H9 (cell line): ENCODE measurements around the gene YJU2. TPM values are rescaled to one million over a fixed set of nuclear protein-coding genes. Genes with fewer than 3 reads are reported as not detected.
"Not testable (repeated sequence)": the region's sequence is repeated elsewhere in the genome, so short reads cannot be mapped to it uniquely, and the experiment has no call there.

ENCODE experiments used
- DNase-seq: peaks from one replicate; pipeline ENCODE4 v3.0.0-alpha.2; 2017
- H2AFZ ChIP-seq: one replicate; pipeline ENCODE4 v1.6.1; 2013; ENCODE audit warnings: mild to moderate bottlenecking, low read length, control low read depth, moderate library complexity
- H2AK5ac ChIP-seq: 2 replicates; pipeline ENCODE4 v1.6.1; 2013; ENCODE audit warnings: low read length, control low read depth, mixed read lengths; ENCODE audit not compliant: insufficient read length
- H2BK120ac ChIP-seq: one replicate; pipeline ENCODE4 v1.6.1; 2013; ENCODE audit warnings: low read depth, mild to moderate bottlenecking, low read length, control low read depth, inconsistent platforms; ENCODE audit not compliant: poor library complexity, severe bottlenecking
- H2BK12ac ChIP-seq: 2 replicates; pipeline ENCODE4 v1.6.1; 2013; ENCODE audit warnings: low read length, control low read depth, mixed read lengths, low read depth; ENCODE audit not compliant: insufficient read length
- H2BK15ac ChIP-seq: 2 replicates; pipeline ENCODE4 v1.6.1; 2013; ENCODE audit warnings: low read depth, low read length, control low read depth
- H2BK20ac ChIP-seq: one replicate; pipeline ENCODE4 v1.6.1; 2013; ENCODE audit warnings: low read depth, mild to moderate bottlenecking, low read length, control low read depth, inconsistent platforms; ENCODE audit not compliant: poor library complexity, severe bottlenecking
- H2BK5ac ChIP-seq: 2 replicates; pipeline ENCODE4 v1.6.1; 2013; ENCODE audit warnings: low read length, control low read depth, mixed read lengths; ENCODE audit not compliant: insufficient read length
- H3K14ac ChIP-seq: 2 replicates; pipeline ENCODE4 v1.6.1; 2013; ENCODE audit warnings: low read length, control low read depth; ENCODE audit not compliant: insufficient read depth
- H3K18ac ChIP-seq: 2 replicates; pipeline ENCODE4 v1.6.1; 2013; ENCODE audit warnings: low read depth, mild to moderate bottlenecking, mixed read lengths, low read length, control low read depth; ENCODE audit not compliant: insufficient read length
- H3K23ac ChIP-seq: 2 replicates; pipeline ENCODE4 v1.6.1; 2013; ENCODE audit warnings: low read length, control low read depth, mixed read lengths, low read depth; ENCODE audit not compliant: insufficient read length
- H3K23me2 ChIP-seq: 2 replicates; pipeline ENCODE4 v1.6.1; 2013; ENCODE audit warnings: low read depth, mild to moderate bottlenecking, mixed read lengths, low read length, control low read depth; ENCODE audit not compliant: insufficient read length, poor library complexity, severe bottlenecking
- H3K27ac ChIP-seq: 2 replicates; pipeline ENCODE4 v1.5.1; 2013; ENCODE audit warnings: low read length, control low read depth, mixed read lengths, low read depth; ENCODE audit not compliant: insufficient read length
- H3K27me3 ChIP-seq: 2 replicates; pipeline ENCODE4 v1.6.1; 2013; ENCODE audit warnings: low read length, control low read depth, inconsistent platforms; ENCODE audit not compliant: insufficient read depth
- H3K4ac ChIP-seq: 2 replicates; pipeline ENCODE4 v1.6.1; 2013; ENCODE audit warnings: low read depth, mild to moderate bottlenecking, control low read depth, inconsistent platforms, low read length, moderate library complexity
- H3K4me1 ChIP-seq: 2 replicates; pipeline ENCODE4 v1.6.1; 2013; ENCODE audit warnings: low read length, control low read depth, inconsistent platforms; ENCODE audit not compliant: insufficient read depth
- H3K4me2 ChIP-seq: 2 replicates; pipeline ENCODE4 v1.6.1; 2013; ENCODE audit warnings: low read length, control low read depth, mixed read lengths; ENCODE audit not compliant: insufficient read length, insufficient read depth
- H3K56ac ChIP-seq: 2 replicates; pipeline ENCODE4 v1.6.1; 2013; ENCODE audit warnings: low read depth, mild to moderate bottlenecking, mixed read lengths, low read length, control low read depth; ENCODE audit not compliant: insufficient read length
- H3K79me1 ChIP-seq: 2 replicates; pipeline ENCODE4 v1.6.1; 2013; ENCODE audit warnings: low read depth, mild to moderate bottlenecking, moderate library complexity, low read length, control low read depth, inconsistent platforms; ENCODE audit not compliant: insufficient read depth, poor library complexity, severe bottlenecking
- H3K79me2 ChIP-seq: 2 replicates; pipeline ENCODE4 v1.6.1; 2013; ENCODE audit warnings: low read length, control low read depth, inconsistent platforms; ENCODE audit not compliant: insufficient read depth
- H3K9ac ChIP-seq: 2 replicates; pipeline ENCODE4 v1.6.1; 2013; ENCODE audit warnings: low read length, control low read depth, mixed read lengths; ENCODE audit not compliant: insufficient read length; ENCODE audit errors: extremely low read depth
- H3K9me3 ChIP-seq: one replicate; pipeline ENCODE4 v1.6.1; 2013; ENCODE audit warnings: low read depth, low read length, inconsistent platforms; ENCODE audit not compliant: control insufficient read depth
- H3T11ph ChIP-seq: one replicate; pipeline ENCODE4 v1.6.1; 2013; ENCODE audit warnings: mild to moderate bottlenecking, low read length, control low read depth, inconsistent platforms
- H4K20me1 ChIP-seq: one replicate; pipeline ENCODE4 v1.6.1; 2013; ENCODE audit not compliant: control insufficient read depth, insufficient read length, insufficient read depth
- H4K5ac ChIP-seq: 2 replicates; pipeline ENCODE4 v1.6.1; 2013; ENCODE audit warnings: low read depth, mild to moderate bottlenecking, mixed read lengths, low read length, control low read depth; ENCODE audit not compliant: insufficient read length
- H4K8ac ChIP-seq: replicated peaks from 2 replicates; pipeline ENCODE4 v1.6.1; 2013; ENCODE audit warnings: low read length, control low read depth, mixed read lengths, low read depth; ENCODE audit not compliant: insufficient read length
- H4K91ac ChIP-seq: 2 replicates; pipeline ENCODE4 v1.6.1; 2013; ENCODE audit warnings: low read depth, mild to moderate bottlenecking, moderate library complexity, mixed read lengths, low read length, control low read depth; ENCODE audit not compliant: insufficient read length
- H3K27ac Mint-ChIP-seq, 3 experiments: 2 replicates in 2 of 3; 3 replicates in 1 of 3; pipeline ENCODE4 v1.8.0; 2020 to 2021; ENCODE audit warnings: mixed read lengths in 3 of 3, mild to moderate bottlenecking in 1 of 3, moderate library complexity in 1 of 3
- H3K27me3 Mint-ChIP-seq: 2 replicates; pipeline ENCODE4 v1.8.0; 2021; ENCODE audit warnings: low read depth, mild to moderate bottlenecking, moderate library complexity, mixed read lengths
- H3K36me3 Mint-ChIP-seq, 3 experiments: 2 replicates in 2 of 3; 3 replicates in 1 of 3; pipeline ENCODE4 v1.8.0; 2020 to 2021; ENCODE audit warnings: low read depth in 3 of 3, mixed read lengths in 3 of 3; ENCODE audit not compliant: insufficient read depth in 1 of 3
- H3K4me1 Mint-ChIP-seq, 2 experiments: 2 replicates each; pipeline ENCODE4 v1.8.0; 2020; ENCODE audit warnings: mixed read lengths in 2 of 2
- H3K4me3 Mint-ChIP-seq, 2 experiments: 2 replicates in 1 of 2; 3 replicates in 1 of 2; pipeline ENCODE4 v1.8.0; 2020 to 2021; ENCODE audit warnings: mild to moderate bottlenecking in 2 of 2, mixed read lengths in 2 of 2, moderate library complexity in 1 of 2
- H3K9me3 Mint-ChIP-seq, 2 experiments: 2 replicates in 1 of 2; 3 replicates in 1 of 2; pipeline ENCODE4 v1.8.0; 2020; ENCODE audit warnings: mild to moderate bottlenecking in 2 of 2, mixed read lengths in 2 of 2, moderate library complexity in 1 of 2
- WGBS: extraction: QIAGEN DNeasy Blood & Tissue Kit; methylation state at CpG from one replicate; pipeline ENCODE4 v1.1.7; 2013; ENCODE audit warnings: missing lambda C conversion rate, low lambda C conversion rate, mixed read lengths; ENCODE audit not compliant: insufficient read length; ENCODE audit errors: extremely low coverage; 5-methylcytosine and 5-hydroxymethylcytosine counted together
- total RNA-seq: library from RNA; stranded (reverse); gene quantifications from 2 replicates; pipeline ENCODE4 v1.2.1, GENCODE V29; 2021
- TF ChIP-seq, protein P1 (sequence below): fragments of 200-600 bp; sonication (generic); conservative IDR thresholded peaks from 3 replicates; pipeline ENCODE4 v1.8.0; 2021; ENCODE audit warnings: antibody characterized with exemption, mild to moderate bottlenecking

YJU2 gene
- total RNA-seq, 1 experiment from 2014 or later, result 31.0 TPM

DNA sequence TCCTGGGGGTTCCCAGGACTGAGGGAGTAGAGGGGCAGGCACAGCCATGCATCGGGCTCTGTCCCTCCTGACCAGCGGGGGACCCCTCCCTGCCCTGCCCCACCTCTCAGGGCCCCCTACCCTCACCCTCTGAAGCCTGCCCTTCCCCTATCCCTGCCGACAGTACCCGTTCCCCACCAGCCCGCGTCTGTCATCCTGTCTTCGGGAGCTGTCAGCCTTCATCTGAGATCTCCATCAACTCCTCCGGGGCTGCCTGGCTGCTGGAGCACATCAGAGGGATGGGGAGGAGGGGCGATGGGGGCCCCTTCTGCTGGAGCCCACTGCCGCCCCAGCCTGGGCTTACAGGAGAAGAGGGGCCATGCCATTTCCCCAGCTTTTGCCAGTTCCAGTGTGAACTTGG lies 26.0 kb downstream of the YJU2 start:
- Histone ChIP-seq H4K8ac (no peak overlapping the region), H3K14ac (no peak overlapping the region), H3K9me3 (no peaks in the 10 kb centered on the region), H4K5ac (no peak overlapping the region), H2BK15ac (no peak overlapping the region), H4K91ac (no peak overlapping the region), H3K56ac (no peak overlapping the region), H3T11ph (no peak overlapping the region), H3K79me2 (no peaks in the 10 kb centered on the region), H3K23ac (no peak overlapping the region), H3K23me2 (no peaks in the 10 kb centered on the region), H4K20me1 (no peaks in the 10 kb centered on the region), H2BK12ac (no peak overlapping the region), H3K4ac (no peak overlapping the region), H3K27ac (no peak overlapping the region), H3K18ac (no peak overlapping the region), H2AFZ (no peak overlapping the region), H3K27me3 (no peaks in the 10 kb centered on the region), H2BK5ac (no peak overlapping the region), H3K4me2 (no peak overlapping the region), H3K4me1 (no peaks in the 10 kb centered on the region), H2BK20ac (no peak overlapping the region), H3K79me1 (no peaks in the 10 kb centered on the region), H3K9ac (no peak overlapping the region), H2BK120ac (no peak overlapping the region), H2AK5ac (no peak overlapping the region)
- no peaks in the 10 kb centered on the region for H3K9me3 Mint-ChIP-seq
- H3K27ac Mint-ChIP-seq, result peak overlapping the region in 1 of 3 experiments; percentile 90; a peak in 1 of 7 replicates
- H3K27me3 Mint-ChIP-seq, result peaks cover 11% of the 10 kb centered on the region
- no peak overlapping the region for H3K4me3 Mint-ChIP-seq
- WGBS, result no CpG with 5 or more reads among the region's 10 CpGs
- TF ChIP-seq, protein P1, sequence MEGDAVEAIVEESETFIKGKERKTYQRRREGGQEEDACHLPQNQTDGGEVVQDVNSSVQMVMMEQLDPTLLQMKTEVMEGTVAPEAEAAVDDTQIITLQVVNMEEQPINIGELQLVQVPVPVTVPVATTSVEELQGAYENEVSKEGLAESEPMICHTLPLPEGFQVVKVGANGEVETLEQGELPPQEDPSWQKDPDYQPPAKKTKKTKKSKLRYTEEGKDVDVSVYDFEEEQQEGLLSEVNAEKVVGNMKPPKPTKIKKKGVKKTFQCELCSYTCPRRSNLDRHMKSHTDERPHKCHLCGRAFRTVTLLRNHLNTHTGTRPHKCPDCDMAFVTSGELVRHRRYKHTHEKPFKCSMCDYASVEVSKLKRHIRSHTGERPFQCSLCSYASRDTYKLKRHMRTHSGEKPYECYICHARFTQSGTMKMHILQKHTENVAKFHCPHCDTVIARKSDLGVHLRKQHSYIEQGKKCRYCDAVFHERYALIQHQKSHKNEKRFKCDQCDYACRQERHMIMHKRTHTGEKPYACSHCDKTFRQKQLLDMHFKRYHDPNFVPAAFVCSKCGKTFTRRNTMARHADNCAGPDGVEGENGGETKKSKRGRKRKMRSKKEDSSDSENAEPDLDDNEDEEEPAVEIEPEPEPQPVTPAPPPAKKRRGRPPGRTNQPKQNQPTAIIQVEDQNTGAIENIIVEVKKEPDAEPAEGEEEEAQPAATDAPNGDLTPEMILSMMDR, result no peak
- peaks cover 3 to 5% of the 10 kb centered on the region in 2 experiments for H3K4me1 Mint-ChIP-seq
- peaks cover 5 to 23% (median 9%) of the 10 kb centered on the region in 3 experiments; a peak in 6 of 7 replicates for H3K36me3 Mint-ChIP-seq
- DNase-seq, result no peak

DNA sequence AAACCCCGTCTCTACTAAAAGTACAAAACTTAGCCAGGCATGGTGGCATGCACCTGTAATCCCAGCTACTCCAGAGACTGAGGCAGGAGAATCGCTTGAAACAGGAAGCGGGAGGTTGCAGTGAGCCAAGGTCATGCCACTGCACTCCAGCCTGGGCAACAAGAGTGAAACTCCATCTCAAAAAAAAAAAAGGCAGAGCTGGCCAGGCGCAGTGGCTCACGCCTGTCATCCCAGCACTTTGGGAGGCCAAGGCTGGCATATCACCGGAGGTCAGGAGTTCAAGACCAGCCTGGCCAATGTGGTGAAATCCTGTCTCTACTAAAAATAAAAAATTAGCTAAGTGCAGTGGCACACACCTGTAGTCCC lies 27.4 kb downstream of the YJU2 start:
- H2BK5ac ChIP-seq, H3K27me3 ChIP-seq, H3K4ac ChIP-seq, H3K27ac Mint-ChIP-seq, H4K8ac ChIP-seq, H3K9ac ChIP-seq, DNase-seq, H3K4me3 Mint-ChIP-seq, H2AFZ ChIP-seq, H3K9me3 ChIP-seq, H4K91ac ChIP-seq, H3K14ac ChIP-seq, H3K4me2 ChIP-seq, H3K27ac ChIP-seq, H2BK20ac ChIP-seq, H2BK12ac ChIP-seq, H4K20me1 ChIP-seq, H3K18ac ChIP-seq, H2BK15ac ChIP-seq, H2AK5ac ChIP-seq, H3K79me1 ChIP-seq, H3K4me1 ChIP-seq, H3K56ac ChIP-seq, H3K79me2 ChIP-seq, H4K5ac ChIP-seq, H3K23me2 ChIP-seq, H2BK120ac ChIP-seq, H3T11ph ChIP-seq, H3K23ac ChIP-seq, H3K9me3 Mint-ChIP-seq: not testable (repeated sequence)
- Mint-ChIP-seq H3K27me3 (peaks cover 22% of the 10 kb centered on the region), H3K36me3 (peaks cover 0 to 15% (median 3%) of the 10 kb centered on the region in 3 experiments; a peak in 5 of 7 replicates), H3K4me1 (peaks cover 5 to 12% of the 10 kb centered on the region in 2 experiments)
- no CpG with 5 or more reads among the region's 6 CpGs for WGBS
